MCF 10A (cell line): ENCODE data around the gene SF1. TPM values are rescaled to one million over a fixed set of nuclear protein-coding genes. Genes with fewer than 3 reads are reported as not detected.

Experiments
- BruUV-seq: library from RNA; stranded (reverse); fragments of 400-500 nt; replicated peaks from 2 replicates; lab custom pipeline; 2021; lab: Mats Ljungman, UMichigan
- CTCF ChIA-PET: fragments of 300-600 bp; sonication (Branson Sonifier 250); formaldehyde crosslinking; extraction: SDS; loops from one replicate; lab custom pipeline; 2021; ENCODE audit warnings: antibody characterized with exemption, inconsistent platforms; lab: Yijun Ruan, JAX
- POLR2A ChIA-PET: fragments of 300-600, 350-650 bp; sonication (Branson Sonifier 250); formaldehyde crosslinking; extraction: SDS; loops from one replicate; lab custom pipeline; 2020; ENCODE audit warnings: antibody characterized with exemption, inconsistent platforms; lab: Yijun Ruan, JAX
- DNase-seq: peaks from one replicate; pipeline ENCODE4 v3.0.0-alpha.2; 2018; ENCODE audit not compliant: unreplicated experiment
- H3K27ac Mint-ChIP-seq: one replicate; pipeline ENCODE4 v1.8.0; 2022; ENCODE audit warnings: mild to moderate bottlenecking, low read depth, mixed read lengths; ENCODE audit not compliant: unreplicated experiment
- H3K27me3 Mint-ChIP-seq: one replicate; pipeline ENCODE4 v1.8.0; 2022; ENCODE audit warnings: mixed read lengths; ENCODE audit not compliant: insufficient read depth, unreplicated experiment
- H3K36me3 Mint-ChIP-seq: one replicate; pipeline ENCODE4 v1.8.0; 2022; ENCODE audit warnings: mild to moderate bottlenecking, moderate library complexity, mixed read lengths; ENCODE audit not compliant: insufficient read depth, unreplicated experiment
- H3K4me1 Mint-ChIP-seq: one replicate; pipeline ENCODE4 v1.8.0; 2022; ENCODE audit warnings: mixed read lengths; ENCODE audit not compliant: insufficient read depth, unreplicated experiment
- H3K4me3 Mint-ChIP-seq: one replicate; pipeline ENCODE4 v1.8.0; 2022; ENCODE audit warnings: mild to moderate bottlenecking, moderate library complexity, mixed read lengths; ENCODE audit not compliant: unreplicated experiment
- H3K9me3 Mint-ChIP-seq: one replicate; pipeline ENCODE4 v1.8.0; 2022; ENCODE audit warnings: mixed read lengths; ENCODE audit not compliant: unreplicated experiment
- CTCF ChIP-seq: fragments of 200-600 bp; IDR thresholded peaks from one replicate; pipeline ENCODE4 v1.8.0; 2022; ENCODE audit warnings: antibody characterized with exemption, mild to moderate bottlenecking; ENCODE audit not compliant: unreplicated experiment
- intact Hi-C: fragments of 100-400 bp; cut with micrococcal nuclease; formaldehyde crosslinking; loops from 2 replicates; pipeline ENCODE4 v1.14.1; 2022
- total RNA-seq: library from RNA; stranded (reverse); gene quantifications from 2 replicates; pipeline ENCODE4 v1.2.3, GENCODE V29; 2022

Gene SF1
- total RNA-seq, 1 experiment from 2014 or later = 503 TPM

DNA sequence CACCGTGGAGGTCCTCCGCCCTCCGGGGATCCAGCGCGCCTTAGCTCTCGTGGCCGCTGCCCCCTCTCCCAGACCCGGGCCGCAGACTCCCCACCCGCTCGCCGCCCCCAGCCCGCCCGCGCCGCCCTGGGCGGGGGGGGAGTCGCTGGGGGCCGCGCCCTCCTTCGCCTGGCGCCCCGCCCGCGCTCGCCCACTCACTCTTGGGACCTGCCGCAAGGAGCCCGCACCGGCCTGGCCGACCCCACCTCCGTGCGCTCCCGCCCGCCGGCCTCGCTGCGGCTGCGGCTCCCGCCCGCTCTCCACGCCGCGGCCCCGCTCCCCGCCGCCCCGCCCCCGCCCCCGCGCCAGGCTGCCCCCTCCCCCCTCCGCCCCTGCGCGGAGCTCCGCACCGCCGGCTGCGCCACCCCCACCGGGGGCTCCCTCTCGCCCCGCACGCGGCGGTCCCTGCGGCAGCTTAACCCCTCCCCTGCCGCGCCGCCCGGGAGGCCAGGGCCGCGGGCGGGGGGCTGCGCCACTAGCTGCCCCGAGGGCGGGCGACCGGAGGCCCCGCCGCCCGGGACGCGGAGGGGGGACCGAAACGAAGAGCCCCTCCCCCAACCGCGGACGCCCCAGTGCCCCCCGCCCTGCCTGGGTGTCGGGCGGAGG, 33.7 kb downstream of the SF1 start:
- no peaks in the 10 kb centered on the region for H3K36me3 Mint-ChIP-seq
- ChIA-PET CTCF (interaction anchor here (0.5 to 1.2 kb wide), 4 partner anchors 9 to 99 kb away, joined by 3 to 4 read pairs (median 4); no protein-coding TSS in a partner anchor), POLR2A (interaction anchor here (1.2 kb wide), 1 partner anchor 10 kb away, joined by 3 read pairs; no protein-coding TSS in a partner anchor)
- no peak overlapping the region for H3K4me3 Mint-ChIP-seq
- peaks cover 8% of the 10 kb centered on the region for H3K4me1 Mint-ChIP-seq
- BruUV-seq = no TSS peak
- no peaks in the 10 kb centered on the region for H3K9me3 Mint-ChIP-seq
- peaks cover 42% of the 10 kb centered on the region for H3K27me3 Mint-ChIP-seq
- TF ChIP-seq CTCF = no peak
- intact Hi-C loops = no loop called here
- DNase-seq = no peak
- H3K27ac Mint-ChIP-seq = no peak overlapping the region

GRCh38 chr11:64743591-64744543, 34.5 kb downstream of the SF1 start, which contains the start of gene RASGRP2:
TSS of gene RASGRP2 (minus strand) at chr11:64744142. CDS start at chr11:64742866, 1,276 bp downstream.
- no peak for DNase-seq
- Mint-ChIP-seq H3K4me3 (peak within 1 kb of the TSS; percentile 14), H3K36me3 (no peaks in the 10 kb centered on the region), H3K4me1 (peaks cover 8% of the 10 kb centered on the region), H3K27ac (no peak within 1 kb of the TSS), H3K27me3 (peaks cover 50% of the 10 kb centered on the region), H3K9me3 (no peaks in the 10 kb centered on the region)
- intact Hi-C loops = no loop called here
- no TSS peak for BruUV-seq
- ChIA-PET CTCF (interaction anchor here (0.6 to 3.6 kb wide), 8 partner anchors 8 to 186 kb away, joined by 3 to 20 read pairs (median 4); no protein-coding TSS in a partner anchor), POLR2A (interaction anchor here (1.2 kb wide), 1 partner anchor 9 kb away, joined by 3 read pairs; no protein-coding TSS in a partner anchor)
- peak; percentile 53 for TF ChIP-seq CTCF

DNA sequence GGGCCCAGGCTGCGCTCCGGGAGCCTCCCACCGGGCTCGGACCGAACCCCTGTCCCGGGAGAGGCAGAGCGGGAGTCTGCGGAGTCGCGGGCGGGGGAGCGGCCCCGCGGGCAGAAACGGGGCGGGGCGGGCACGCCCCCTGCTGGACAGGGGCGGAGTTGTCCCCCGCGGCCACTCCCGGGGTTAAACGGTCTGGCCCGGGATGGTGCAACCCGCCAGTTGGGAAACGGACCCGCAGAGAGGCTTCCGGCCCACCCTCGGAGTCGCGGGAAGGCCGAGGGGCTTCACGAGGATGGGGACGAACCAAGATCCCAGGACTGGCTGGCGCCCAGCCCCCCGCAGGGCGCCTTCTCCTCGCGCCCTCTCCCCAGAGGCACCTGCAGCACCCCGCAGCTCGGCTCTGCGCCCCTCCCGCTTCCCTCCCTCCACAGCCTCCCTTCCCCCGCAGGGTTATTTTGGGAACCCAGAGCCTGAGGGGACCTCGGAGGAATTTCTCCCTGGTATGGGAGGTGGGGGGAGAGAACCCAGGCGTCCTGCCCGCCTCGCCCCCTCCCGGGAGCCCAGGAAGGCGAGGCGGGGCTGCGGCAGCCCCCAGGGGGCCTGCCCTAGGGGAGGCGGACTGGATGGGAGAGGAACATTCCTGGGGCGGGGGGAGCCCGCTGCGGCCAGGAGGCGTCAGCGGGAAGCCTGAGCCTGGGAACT, 35.3 kb downstream of the SF1 start:
- Mint-ChIP-seq H3K9me3 (no peaks in the 10 kb centered on the region), H3K36me3 (no peaks in the 10 kb centered on the region), H3K4me3 (peak overlapping the region; percentile 14), H3K27ac (no peak overlapping the region), H3K4me1 (peaks cover 8% of the 10 kb centered on the region), H3K27me3 (peaks cover 55% of the 10 kb centered on the region)
- CTCF ChIA-PET = interaction anchor here (0.6 to 3.6 kb wide), 12 partner anchors 7 to 185 kb away, joined by 3 to 20 read pairs (median 4); partner anchors contain the start of gene PYGM
- peak; percentile 93 for TF ChIP-seq CTCF
- DNase-seq = peak; percentile 38
- POLR2A ChIA-PET = interaction anchor here (1.2 kb wide), 1 partner anchor 9 kb away, joined by 3 read pairs; no protein-coding TSS in a partner anchor
- BruUV-seq = no TSS peak
- intact Hi-C loops = no loop called here
